ENCODE results near the gene F7.

DNA sequence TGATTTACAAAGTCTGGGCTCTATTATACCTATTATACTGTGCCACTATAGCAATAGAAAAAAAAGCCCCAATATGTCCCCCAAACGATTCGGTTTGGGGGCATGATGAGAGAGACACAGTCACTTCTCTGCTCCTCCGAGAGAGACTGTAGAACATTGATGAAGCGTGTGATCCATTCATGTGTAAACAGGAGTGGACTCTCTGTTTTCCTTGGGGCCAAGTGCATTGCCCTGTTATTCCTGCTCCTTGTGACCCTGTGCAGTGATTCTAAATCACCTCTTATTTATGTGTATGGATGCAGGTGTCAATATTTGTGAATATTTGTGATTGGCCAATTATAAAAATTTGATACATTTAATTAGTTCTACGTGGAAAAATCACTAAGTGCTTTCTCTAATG, 34.0 kb downstream of the F7 start:
- no peak for TF ChIP-seq POLR2A (IDR thresholded peaks at IDR 0.05; ENCODE audit: low read depth, low read length)
- no peak for TF ChIP-seq POLR2AphosphoS5 (IDR thresholded peaks at IDR 0.05; ENCODE audit: low read depth, low read length)
